ENCODE results near the gene SLIT3.

GRCh38 chr5:169178274-169178673 is 122.7 kb downstream of the SLIT3 start:
- no peak for TF ChIP-seq CTCF (IDR thresholded peaks at IDR 0.05)
- no peak for TF ChIP-seq POLR2A (IDR thresholded peaks at IDR 0.05)
- TF ChIP-seq POLR2AphosphoS5 (IDR thresholded peaks at IDR 0.05), result no peak
